CD4-positive, alpha-beta memory T cell (primary cell): ENCODE results near the gene KCNH1. TPM values are rescaled to one million over a fixed set of nuclear protein-coding genes. Genes with fewer than 3 reads are reported as not detected.

Experiments used
- CTCF ChIA-PET: fragments of 350-600 bp; sonication (Branson Sonifier 250); formaldehyde crosslinking; loops from one replicate; lab custom pipeline; 2021; ENCODE audit warnings: inconsistent platforms; ENCODE audit not compliant: partially characterized antibody; lab: Charles Lee
- POLR2A ChIA-PET: fragments of 350-600 bp; sonication (Branson Sonifier 250); formaldehyde crosslinking; loops from one replicate; lab custom pipeline; 2021; ENCODE audit not compliant: partially characterized antibody; lab: Charles Lee
- DNase-seq, 5 donors: peaks; one replicate each; pipeline versions ENCODE4 v3.0.0 to v3.0.0-alpha.2; 2020 to 2022; ENCODE audit warnings: mixed read lengths in 1 of 5
- H3K27ac ChIP-seq: one replicate; pipeline ENCODE4 v1.7.0; 2013; ENCODE audit warnings: low read depth, low read length
- H3K27me3 ChIP-seq: 2 replicates; pipeline ENCODE4 v1.7.0; 2013; ENCODE audit warnings: mild to moderate bottlenecking, low read length, moderate library complexity; ENCODE audit not compliant: insufficient read depth
- H3K36me3 ChIP-seq: 2 replicates; pipeline ENCODE4 v1.7.0; 2013; ENCODE audit warnings: mild to moderate bottlenecking, low read length, moderate library complexity; ENCODE audit not compliant: insufficient read depth
- H3K4me1 ChIP-seq: 2 replicates; pipeline ENCODE4 v1.7.0; 2013; ENCODE audit warnings: mild to moderate bottlenecking, low read length, moderate library complexity; ENCODE audit not compliant: insufficient read depth
- H3K4me3 ChIP-seq, 2 donors: one replicate each; pipeline ENCODE4 v1.7.0; 2013; ENCODE audit warnings: low read length in 2 of 2, mild to moderate bottlenecking in 1 of 2
- H3K9me3 ChIP-seq, 2 donors: one replicate each; pipeline ENCODE4 v1.7.0; 2013; ENCODE audit warnings: low read length in 2 of 2, control low read depth in 1 of 2; ENCODE audit not compliant: control insufficient read depth in 1 of 2
- H3K27ac Mint-ChIP-seq, 7 donors: one replicate each; pipeline ENCODE4 v1.8.0; 2020 to 2021; ENCODE audit warnings: mixed read lengths in 7 of 7, mild to moderate bottlenecking in 6 of 7, inconsistent platforms in 3 of 7, moderate library complexity in 3 of 7
- H3K27me3 Mint-ChIP-seq, 2 donors: one replicate each; pipeline ENCODE4 v1.8.0; 2020 to 2021; ENCODE audit warnings: mixed read lengths in 2 of 2
- H3K36me3 Mint-ChIP-seq, 2 donors: one replicate each; pipeline ENCODE4 v1.8.0; 2020 to 2021; ENCODE audit warnings: mixed read lengths in 2 of 2, inconsistent platforms in 1 of 2, mild to moderate bottlenecking in 1 of 2
- H3K4me1 Mint-ChIP-seq, 4 donors: one replicate each; pipeline ENCODE4 v1.8.0; 2020 to 2021; ENCODE audit warnings: mixed read lengths in 4 of 4, mild to moderate bottlenecking in 1 of 4
- H3K4me3 Mint-ChIP-seq, 8 donors: one replicate each; pipeline ENCODE4 v1.8.0; 2020 to 2021; ENCODE audit warnings: mixed read lengths in 8 of 8, mild to moderate bottlenecking in 7 of 8, moderate library complexity in 6 of 8, inconsistent platforms in 3 of 8
- H3K9me3 Mint-ChIP-seq, 8 donors: one replicate each; pipeline ENCODE4 v1.8.0; 2020 to 2021; ENCODE audit warnings: mixed read lengths in 8 of 8, mild to moderate bottlenecking in 5 of 8, inconsistent platforms in 3 of 8, moderate library complexity in 1 of 8
- intact Hi-C: fragments of 100-400 bp; cut with micrococcal nuclease; formaldehyde crosslinking; loops from one replicate; pipeline ENCODE4 v1.15.1; 2023
- polyA plus RNA-seq, 2 donors: library from polyadenylated mRNA; unstranded; fragments of 300-500 nt; fragmentation: Illumina TruSeq; gene quantifications; one replicate each; pipeline ENCODE4 v1.2.3, GENCODE V29; 2021
- total RNA-seq, 2 experiments: library from RNA; stranded (reverse); gene quantifications; one replicate each; pipeline ENCODE4 v1.2.3, GENCODE V29; 2021

Gene KCNH1
- total and polyA plus RNA-seq, 4 experiments from 2014 or later: not detected

GRCh38 chr1:210764536-210764935 is 369.4 kb downstream of the KCNH1 start:
- H3K27me3 Mint-ChIP-seq: peaks cover 0 to 2% of the 10 kb centered on the region in 2 donors
- Histone ChIP-seq H3K9me3 (no peaks in the 10 kb centered on the region), H3K27ac (no peak overlapping the region), H3K4me1 (no peaks in the 10 kb centered on the region), H3K4me3 (no peak overlapping the region), H3K27me3 (no peaks in the 10 kb centered on the region), H3K36me3 (no peaks in the 10 kb centered on the region)
- no peak overlapping the region for H3K27ac Mint-ChIP-seq
- ChIA-PET CTCF (no interaction called here), POLR2A (no interaction called here)
- no peaks in the 10 kb centered on the region for H3K36me3 Mint-ChIP-seq
- H3K9me3 Mint-ChIP-seq: peaks cover 2 to 29% (median 7%) of the 10 kb centered on the region in 8 donors
- H3K4me3 Mint-ChIP-seq: no peak overlapping the region
- intact Hi-C loops: no loop called here
- DNase-seq: no peak
- no peaks in the 10 kb centered on the region for H3K4me1 Mint-ChIP-seq

GRCh38 chr1:210758761-210759160 is 375.2 kb downstream of the KCNH1 start:
- intact Hi-C loops: no loop called here
- Histone ChIP-seq H3K27ac (no peak overlapping the region), H3K4me3 (no peak overlapping the region), H3K36me3 (no peaks in the 10 kb centered on the region), H3K27me3 (no peaks in the 10 kb centered on the region), H3K9me3 (no peaks in the 10 kb centered on the region), H3K4me1 (no peaks in the 10 kb centered on the region)
- Mint-ChIP-seq H3K4me3 (no peak overlapping the region), H3K27me3 (peaks cover 2% of the 10 kb centered on the region in 2 donors), H3K4me1 (no peaks in the 10 kb centered on the region), H3K27ac (no peak overlapping the region), H3K9me3 (peaks cover 2 to 43% (median 9%) of the 10 kb centered on the region in 8 donors), H3K36me3 (no peaks in the 10 kb centered on the region)
- ChIA-PET POLR2A (no interaction called here), CTCF (no interaction called here)
- DNase-seq: no peak

- Mint-ChIP-seq H3K27me3 (peaks cover 2% of the 10 kb centered on the region in 2 donors), H3K36me3 (no peaks in the 10 kb centered on the region), H3K9me3 (peaks cover 2 to 41% (median 9%) of the 10 kb centered on the region in 8 donors), H3K4me3 (no peak overlapping the region), H3K4me1 (no peaks in the 10 kb centered on the region), H3K27ac (no peak overlapping the region)
- CTCF ChIA-PET: no interaction called here
- no peak overlapping the region for H3K27ac ChIP-seq
- no peaks in the 10 kb centered on the region for H3K27me3 ChIP-seq
- no peaks in the 10 kb centered on the region for H3K9me3 ChIP-seq
- H3K4me3 ChIP-seq: no peak overlapping the region
- H3K4me1 ChIP-seq: no peaks in the 10 kb centered on the region
- POLR2A ChIA-PET: no interaction called here
- intact Hi-C loops: no loop called here
- DNase-seq: no peak
- no peaks in the 10 kb centered on the region for H3K36me3 ChIP-seq
Measured at GRCh38 chr1:210758261-210758660, 375.7 kb downstream of the KCNH1 start.

DNA sequence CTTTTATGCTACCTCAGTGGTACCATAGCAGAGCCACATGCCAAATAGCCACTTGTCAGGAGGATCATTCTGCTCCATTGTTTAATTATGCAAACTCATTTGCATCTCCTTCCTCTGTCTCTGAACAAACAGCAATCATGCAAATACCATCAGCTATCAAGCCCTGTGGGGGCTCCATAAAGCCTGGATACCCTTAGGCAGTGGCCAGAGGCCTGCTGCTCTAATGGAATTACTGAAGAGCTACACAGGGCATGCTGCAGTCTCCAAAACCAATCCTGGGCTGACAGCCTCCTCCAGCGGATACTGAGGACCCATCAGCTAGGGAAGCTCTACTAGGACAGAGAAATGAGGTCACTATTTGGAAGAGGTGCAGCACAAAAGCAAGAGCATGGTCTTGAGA is 376.3 kb downstream of the KCNH1 start:
- Histone ChIP-seq H3K27me3 (no peaks in the 10 kb centered on the region), H3K36me3 (no peaks in the 10 kb centered on the region), H3K27ac (no peak overlapping the region), H3K4me1 (no peaks in the 10 kb centered on the region), H3K4me3 (no peak overlapping the region), H3K9me3 (no peaks in the 10 kb centered on the region)
- intact Hi-C loops: no loop called here
- POLR2A ChIA-PET: no interaction called here
- Mint-ChIP-seq H3K27ac (no peak overlapping the region), H3K4me1 (no peaks in the 10 kb centered on the region), H3K27me3 (peaks cover 2% of the 10 kb centered on the region in 2 donors), H3K4me3 (no peak overlapping the region), H3K9me3 (peaks cover 2 to 38% (median 9%) of the 10 kb centered on the region in 8 donors), H3K36me3 (no peaks in the 10 kb centered on the region)
- CTCF ChIA-PET: no interaction called here
- no peak for DNase-seq

DNA sequence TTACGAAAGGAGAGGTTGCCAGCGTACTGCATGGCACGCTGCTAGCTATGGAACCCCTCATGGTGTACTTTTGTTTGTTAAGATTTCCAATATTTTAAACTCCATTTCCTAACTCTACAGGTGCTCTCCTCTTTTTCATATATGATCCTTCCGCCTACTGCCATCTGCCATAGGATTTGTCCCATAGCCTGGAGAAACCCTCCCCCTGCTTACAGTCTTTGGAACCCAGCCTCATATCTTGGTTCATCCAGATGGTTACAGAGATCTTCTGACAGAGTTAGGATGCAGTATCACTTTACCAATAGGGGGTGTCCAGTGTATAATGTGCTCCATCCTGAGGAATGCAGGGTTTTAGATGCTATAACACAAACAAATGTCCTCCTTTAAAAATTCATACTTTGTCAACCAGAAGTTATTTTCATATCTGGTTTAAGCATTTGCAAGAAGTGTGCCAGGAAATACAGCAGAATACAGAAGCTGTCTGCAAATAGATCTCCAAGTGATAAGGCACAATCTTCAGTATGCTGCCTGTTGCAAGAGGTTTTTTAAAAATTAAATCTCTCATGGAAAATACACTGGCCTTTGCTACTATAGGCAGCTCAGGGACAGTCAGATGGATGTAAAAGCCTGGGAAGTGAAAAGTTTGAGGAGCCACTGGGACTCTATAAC is 377.8 kb downstream of the KCNH1 start:
- Mint-ChIP-seq H3K4me1 (no peaks in the 10 kb centered on the region), H3K27me3 (peaks cover 0 to 2% of the 10 kb centered on the region in 2 donors), H3K4me3 (no peak overlapping the region), H3K9me3 (peaks cover 0 to 26% (median 8%) of the 10 kb centered on the region in 8 donors), H3K36me3 (no peaks in the 10 kb centered on the region), H3K27ac (no peak overlapping the region)
- H3K4me1 ChIP-seq: no peaks in the 10 kb centered on the region
- no peaks in the 10 kb centered on the region for H3K9me3 ChIP-seq
- POLR2A ChIA-PET: no interaction called here
- H3K36me3 ChIP-seq: no peaks in the 10 kb centered on the region
- intact Hi-C loops: no loop called here
- H3K27ac ChIP-seq: no peak overlapping the region
- H3K4me3 ChIP-seq: no peak overlapping the region
- H3K27me3 ChIP-seq: no peaks in the 10 kb centered on the region
- CTCF ChIA-PET: no interaction called here
- no peak for DNase-seq

- intact Hi-C loops: no loop called here
- no peaks in the 10 kb centered on the region for H3K27me3 ChIP-seq
- H3K36me3 ChIP-seq: no peaks in the 10 kb centered on the region
- ChIA-PET CTCF (no interaction called here), POLR2A (no interaction called here)
- Mint-ChIP-seq H3K4me3 (no peak overlapping the region), H3K27me3 (peaks cover 0 to 4% of the 10 kb centered on the region in 2 donors), H3K4me1 (no peaks in the 10 kb centered on the region), H3K27ac (no peak overlapping the region), H3K36me3 (no peaks in the 10 kb centered on the region), H3K9me3 (peaks cover 0 to 20% (median 4%) of the 10 kb centered on the region in 8 donors)
- no peaks in the 10 kb centered on the region for H3K9me3 ChIP-seq
- H3K4me1 ChIP-seq: no peaks in the 10 kb centered on the region
- H3K4me3 ChIP-seq: no peak overlapping the region
- no peak for DNase-seq
- H3K27ac ChIP-seq: no peak overlapping the region
Measured at GRCh38 chr1:210754878-210755665, 378.9 kb downstream of the KCNH1 start.

DNA sequence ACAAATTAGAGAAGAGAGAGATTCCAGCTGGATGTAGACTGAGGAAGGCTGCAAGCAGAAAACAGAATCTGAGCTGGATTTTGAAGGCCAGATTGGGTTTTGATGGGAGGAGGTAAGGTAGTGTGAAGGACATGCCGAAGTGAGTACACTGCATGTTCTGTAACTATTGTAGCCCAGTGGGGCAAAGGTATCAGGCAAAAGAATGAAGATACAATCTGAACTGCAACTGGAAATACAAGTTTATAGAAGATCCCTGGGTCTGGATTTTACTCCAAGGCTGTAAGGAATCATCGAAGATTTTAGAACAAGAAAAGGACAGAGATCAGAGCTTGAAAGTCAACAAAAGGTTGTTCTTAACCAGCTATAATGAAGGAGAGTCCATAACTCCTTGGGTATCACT is 382.0 kb downstream of the KCNH1 start:
- intact Hi-C loops: no loop called here
- no peak for DNase-seq
- H3K27me3 Mint-ChIP-seq: peaks cover 0 to 6% of the 10 kb centered on the region in 2 donors
- Histone ChIP-seq H3K27me3 (no peaks in the 10 kb centered on the region), H3K9me3 (no peaks in the 10 kb centered on the region), H3K27ac (no peak overlapping the region), H3K36me3 (no peaks in the 10 kb centered on the region), H3K4me3 (no peak overlapping the region), H3K4me1 (no peaks in the 10 kb centered on the region)
- CTCF ChIA-PET: no interaction called here
- H3K36me3 Mint-ChIP-seq: no peaks in the 10 kb centered on the region
- no peaks in the 10 kb centered on the region for H3K4me1 Mint-ChIP-seq
- no peak overlapping the region for H3K4me3 Mint-ChIP-seq
- H3K9me3 Mint-ChIP-seq: no peaks in the 10 kb centered on the region
- POLR2A ChIA-PET: no interaction called here
- H3K27ac Mint-ChIP-seq: no peak overlapping the region
